Measurements from ENCODE around the gene GEN1. TPM values are rescaled to one million over a fixed set of nuclear protein-coding genes. Genes with fewer than 3 reads are reported as not detected.

GEN1 gene
- total and polyA plus RNA-seq, 10 of the 15 experiments (the other 5 are each of a cell fraction or from before 2014, with no cell fraction given), result 6.0 to 49.6 (median 36.0) TPM

DNA sequence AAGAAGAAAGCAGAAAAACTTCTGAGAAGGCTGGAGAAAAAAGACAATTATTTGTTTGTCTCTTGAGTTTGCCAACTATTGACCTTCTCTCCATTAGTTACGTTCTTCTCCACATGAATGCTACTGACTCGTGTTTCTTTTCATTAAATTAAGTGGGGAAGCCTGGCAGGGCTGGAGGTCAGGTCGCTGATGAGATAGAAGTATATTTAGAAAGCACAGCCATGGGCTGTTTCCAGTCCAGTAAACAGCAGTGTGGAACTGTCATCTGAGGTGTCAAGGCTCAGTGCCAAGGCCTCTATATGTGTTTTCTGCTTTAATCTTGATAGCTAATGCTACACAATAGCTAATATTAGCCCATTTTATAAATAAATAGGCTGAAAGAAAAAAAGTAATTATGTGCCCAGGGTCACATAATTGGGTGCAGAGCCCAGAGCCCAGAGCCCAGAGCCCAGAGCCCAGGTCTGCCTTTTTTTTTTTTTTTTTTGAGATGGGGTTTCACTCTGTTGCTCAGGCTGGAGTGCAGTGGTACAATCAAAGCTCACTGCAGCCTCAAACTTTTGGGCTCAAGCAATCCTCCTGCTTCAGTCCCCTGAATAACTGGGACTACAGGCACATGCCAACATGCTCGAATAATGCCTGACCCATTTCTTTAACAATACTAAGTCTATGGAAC is 68.6 kb downstream of the GEN1 start:
- peak overlapping the region; percentile 52 for H2AFZ ChIP-seq (ENCODE audit: control insufficient read depth, low read depth, low read length)
- BruUV-seq (replicated peaks), result no TSS peak
- no peaks in the 10 kb centered on the region for H3K79me2 ChIP-seq (ENCODE audit: control insufficient read depth, insufficient read depth, low read length)
- 0 out of 2 replicates have a peak overlapping the region, but pooled peaks have one; percentile 48 for H3K4me3 ChIP-seq
- H3K27me3 ChIP-seq (replicated peaks in 1 of 2; ENCODE audit: control insufficient read depth in 2 of 2, insufficient read depth in 2 of 2, low read length in 1 of 2), result no peaks in the 10 kb centered on the region
- under 1% methylated on average over 4 of the region's 4 CpGs for WGBS (ENCODE audit: insufficient coverage, insufficient replicate concordance, low lambda C conversion rate, missing lambda C conversion rate)
- RAD21 ChIA-PET (ENCODE audit: unreplicated experiment), result interaction anchor here (0.6 to 5.0 kb wide), 13 partner anchors 9 to 372 kb away, joined by 3 to 96 read pairs (median 4); partner anchors contain the start of genes GEN1 and SMC6
- CTCF ChIA-PET, result interaction anchor here (0.6 to 6.6 kb wide), 14 partner anchors 9 to 104 kb away, joined by 3 to 77 read pairs (median 4); partner anchors contain the start of gene GEN1
- peaks cover 29% of the 10 kb centered on the region for H3K4me1 ChIP-seq (ENCODE audit: control insufficient read depth, insufficient read depth, low read length)
- in situ Hi-C loops (cut with MboI) (no loop called here), intact Hi-C loops (cut with micrococcal nuclease; ENCODE audit: unreplicated experiment) (loop anchor here (1.0 to 5.0 kb wide), 2 partner anchors 9 to 165 kb away; no protein-coding TSS in a partner anchor)
- H3K27ac ChIP-seq (ENCODE audit: control insufficient read depth, insufficient read depth), result peak overlapping the region; percentile 55
- H3K9ac ChIP-seq (ENCODE audit: control insufficient read depth, insufficient read depth, low read length), result no peak overlapping the region
- no peak for TF ChIP-seq PML (IDR thresholded peaks at IDR 0.05; ENCODE audit: low read length)
- TF ChIP-seq, protein P1, sequence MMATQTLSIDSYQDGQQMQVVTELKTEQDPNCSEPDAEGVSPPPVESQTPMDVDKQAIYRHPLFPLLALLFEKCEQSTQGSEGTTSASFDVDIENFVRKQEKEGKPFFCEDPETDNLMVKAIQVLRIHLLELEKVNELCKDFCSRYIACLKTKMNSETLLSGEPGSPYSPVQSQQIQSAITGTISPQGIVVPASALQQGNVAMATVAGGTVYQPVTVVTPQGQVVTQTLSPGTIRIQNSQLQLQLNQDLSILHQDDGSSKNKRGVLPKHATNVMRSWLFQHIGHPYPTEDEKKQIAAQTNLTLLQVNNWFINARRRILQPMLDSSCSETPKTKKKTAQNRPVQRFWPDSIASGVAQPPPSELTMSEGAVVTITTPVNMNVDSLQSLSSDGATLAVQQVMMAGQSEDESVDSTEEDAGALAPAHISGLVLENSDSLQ (IDR thresholded peaks at IDR 0.05), result peak; percentile 24; the same call in 1 of the 2 replicates
- TF ChIP-seq ZNF384 (IDR thresholded peaks at IDR 0.05; ENCODE audit: borderline replicate concordance, low read depth, low read length), result 0 out of 2 replicates have a peak, but pooled peaks have one; percentile 24
- no peak for TF ChIP-seq JUND (IDR thresholded peaks at IDR 0.05; ENCODE audit: low read depth, low read length)
- TF ChIP-seq EED (IDR thresholded peaks at IDR 0.05; ENCODE audit: low read depth), result 0 out of 2 replicates have a peak, but pooled peaks have one; percentile 5
- TF ChIP-seq MEF2B (IDR thresholded peaks at IDR 0.05; ENCODE audit: partially characterized antibody, poor library complexity, severe bottlenecking), result peak; percentile 40
- peak; percentile 53; the same call in 1 of the 2 replicates for TF ChIP-seq MTA2 (IDR thresholded peaks at IDR 0.05; ENCODE audit: low read depth)
- TF ChIP-seq DPF2 (IDR thresholded peaks at IDR 0.05), result peak; percentile 9; the same call in 1 of the 2 replicates
- TF ChIP-seq, protein P2, sequence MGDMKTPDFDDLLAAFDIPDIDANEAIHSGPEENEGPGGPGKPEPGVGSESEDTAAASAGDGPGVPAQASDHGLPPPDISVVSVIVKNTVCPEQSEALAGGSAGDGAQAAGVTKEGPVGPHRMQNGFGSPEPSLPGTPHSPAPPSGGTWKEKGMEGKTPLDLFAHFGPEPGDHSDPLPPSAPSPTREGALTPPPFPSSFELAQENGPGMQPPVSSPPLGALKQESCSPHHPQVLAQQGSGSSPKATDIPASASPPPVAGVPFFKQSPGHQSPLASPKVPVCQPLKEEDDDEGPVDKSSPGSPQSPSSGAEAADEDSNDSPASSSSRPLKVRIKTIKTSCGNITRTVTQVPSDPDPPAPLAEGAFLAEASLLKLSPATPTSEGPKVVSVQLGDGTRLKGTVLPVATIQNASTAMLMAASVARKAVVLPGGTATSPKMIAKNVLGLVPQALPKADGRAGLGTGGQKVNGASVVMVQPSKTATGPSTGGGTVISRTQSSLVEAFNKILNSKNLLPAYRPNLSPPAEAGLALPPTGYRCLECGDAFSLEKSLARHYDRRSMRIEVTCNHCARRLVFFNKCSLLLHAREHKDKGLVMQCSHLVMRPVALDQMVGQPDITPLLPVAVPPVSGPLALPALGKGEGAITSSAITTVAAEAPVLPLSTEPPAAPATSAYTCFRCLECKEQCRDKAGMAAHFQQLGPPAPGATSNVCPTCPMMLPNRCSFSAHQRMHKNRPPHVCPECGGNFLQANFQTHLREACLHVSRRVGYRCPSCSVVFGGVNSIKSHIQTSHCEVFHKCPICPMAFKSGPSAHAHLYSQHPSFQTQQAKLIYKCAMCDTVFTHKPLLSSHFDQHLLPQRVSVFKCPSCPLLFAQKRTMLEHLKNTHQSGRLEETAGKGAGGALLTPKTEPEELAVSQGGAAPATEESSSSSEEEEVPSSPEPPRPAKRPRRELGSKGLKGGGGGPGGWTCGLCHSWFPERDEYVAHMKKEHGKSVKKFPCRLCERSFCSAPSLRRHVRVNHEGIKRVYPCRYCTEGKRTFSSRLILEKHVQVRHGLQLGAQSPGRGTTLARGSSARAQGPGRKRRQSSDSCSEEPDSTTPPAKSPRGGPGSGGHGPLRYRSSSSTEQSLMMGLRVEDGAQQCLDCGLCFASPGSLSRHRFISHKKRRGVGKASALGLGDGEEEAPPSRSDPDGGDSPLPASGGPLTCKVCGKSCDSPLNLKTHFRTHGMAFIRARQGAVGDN (IDR thresholded peaks at IDR 0.05), result no peak
- peak; percentile 89 for TF ChIP-seq NR2F1 (conservative IDR thresholded peaks at IDR 0.05)
- TF ChIP-seq PAX5 (IDR thresholded peaks at IDR 0.05; ENCODE audit: borderline replicate concordance, low read depth, low read length), result peak; percentile 17; the same call in 1 of the 2 replicates
- ATAC-seq (peak; percentile 84), FAIRE-seq (no peak), DNase-seq (ENCODE audit: low read depth, low spot score) (no peak)
- peak overlapping the region; percentile 9 for H3K4me2 ChIP-seq (ENCODE audit: control insufficient read depth, insufficient read depth)
- no peaks in the 10 kb centered on the region; the same call in 2 of the 3 replicates for H3K9me3 ChIP-seq (replicated peaks; ENCODE audit: control insufficient read depth, insufficient read depth, low read length)
- SMC1A ChIA-PET (ENCODE audit: uncharacterized antibody, unreplicated experiment), result interaction anchor here (0.6 to 15.2 kb wide), 17 partner anchors 9 to 1164 kb away, joined by 3 to 288 read pairs (median 4); partner anchors contain the start of genes GEN1, MSGN1 and SMC6
- H4K20me1 ChIP-seq (ENCODE audit: control insufficient read depth, insufficient read depth), result no peaks in the 10 kb centered on the region
- POLR2A ChIA-PET, result interaction anchor here (0.9 to 6.1 kb wide), 5 partner anchors 9 to 68 kb away, joined by 3 to 80 read pairs (median 10); partner anchors contain the start of genes GEN1 and SMC6
- H3K36me3 ChIP-seq (ENCODE audit: control insufficient read depth in 2 of 2, insufficient read depth in 2 of 2, low read length in 1 of 2), result no peaks in the 10 kb centered on the region
